GM23248 (cell line): ENCODE measurements around the gene TAF1B.

Experiments
- EZH2 ChIP-seq: fragments of 200-600 bp; sonication (generic); IDR thresholded peaks from 2 replicates; pipeline ENCODE4 v1.6.1; 2018; ENCODE audit warnings: antibody characterized with exemption, mild to moderate bottlenecking; ENCODE audit not compliant: insufficient read depth, poor library complexity, severe bottlenecking
- EZH2phosphoT487 ChIP-seq: fragments of 200-600 bp; sonication (generic); IDR thresholded peaks from 2 replicates; pipeline ENCODE4 v1.6.1; 2018; ENCODE audit warnings: antibody characterized with exemption, moderate library complexity, mild to moderate bottlenecking, low read depth; ENCODE audit not compliant: insufficient read depth

GRCh38 chr2:9937258-9937657 is 94.0 kb downstream of the TAF1B start:
- TF ChIP-seq EZH2 (no peak), EZH2phosphoT487 (no peak)
